Measurements from ENCODE around the gene PLEKHA3.
"Not testable (repeated sequence)": the region's sequence is repeated elsewhere in the genome, so short reads cannot be mapped to it uniquely, and the experiment has no call there.

PLEKHA3 gene

GRCh38 chr2:178525460-178525859 is 45.2 kb downstream of the PLEKHA3 start:
- DNase-seq, result not testable (repeated sequence)

GRCh38 chr2:178526256-178526655 is 46.0 kb downstream of the PLEKHA3 start:
- DNase-seq, result no peak

- DNase-seq, result no peak
Observed at GRCh38 chr2:178527592-178527991, 47.3 kb downstream of the PLEKHA3 start.

- DNase-seq, result no peak
Observed at GRCh38 chr2:178528647-178529046, 48.4 kb downstream of the PLEKHA3 start.

DNA sequence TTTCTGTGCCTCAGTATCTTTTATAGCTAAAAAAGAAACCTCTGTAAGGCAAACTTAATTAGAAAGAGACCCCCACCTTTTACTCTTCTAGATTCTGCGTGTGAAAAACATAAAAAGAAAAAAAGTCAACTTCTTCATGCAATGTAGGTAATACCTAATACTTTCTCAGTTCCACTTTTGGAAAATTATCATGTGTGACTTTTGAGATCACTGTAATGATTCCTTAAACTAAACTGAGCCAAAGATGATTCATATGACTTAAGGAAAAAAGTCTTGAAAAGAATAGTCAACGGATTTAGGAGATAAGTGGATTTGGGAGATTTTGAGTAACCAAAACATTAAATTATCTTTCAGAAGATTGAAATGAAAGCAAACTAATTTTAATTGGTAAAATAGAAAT is 48.9 kb downstream of the PLEKHA3 start:
- no peak for DNase-seq

DNA sequence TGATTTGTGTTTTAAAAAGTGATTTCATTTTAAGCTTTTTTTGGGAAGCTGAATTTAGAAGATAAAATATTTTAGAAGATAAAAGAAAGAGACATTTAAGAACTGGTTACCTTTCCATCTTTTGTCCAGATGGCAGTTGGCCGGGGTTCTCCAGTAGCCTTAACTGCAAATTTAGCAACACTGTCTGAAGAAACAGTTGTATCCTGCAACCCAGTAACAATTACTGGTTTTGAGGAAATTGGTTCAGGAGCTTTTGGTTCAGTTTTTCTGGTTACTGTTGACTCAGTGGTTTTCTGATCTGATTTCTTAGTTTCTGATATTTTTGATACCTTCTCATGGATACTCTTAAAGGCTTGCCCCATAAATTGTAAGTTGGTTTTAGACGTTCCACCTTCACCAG is 49.9 kb downstream of the PLEKHA3 start:
- peak; percentile 19 to 62 (median 42) for DNase-seq

- DNase-seq, result peak; percentile 50 to 78 (median 62)
Observed at GRCh38 chr2:178530625-178531142, 50.4 kb downstream of the PLEKHA3 start.

GRCh38 chr2:178531168-178531567 is 50.9 kb downstream of the PLEKHA3 start:
- peak; percentile 21 to 69 (median 58) for DNase-seq

DNA sequence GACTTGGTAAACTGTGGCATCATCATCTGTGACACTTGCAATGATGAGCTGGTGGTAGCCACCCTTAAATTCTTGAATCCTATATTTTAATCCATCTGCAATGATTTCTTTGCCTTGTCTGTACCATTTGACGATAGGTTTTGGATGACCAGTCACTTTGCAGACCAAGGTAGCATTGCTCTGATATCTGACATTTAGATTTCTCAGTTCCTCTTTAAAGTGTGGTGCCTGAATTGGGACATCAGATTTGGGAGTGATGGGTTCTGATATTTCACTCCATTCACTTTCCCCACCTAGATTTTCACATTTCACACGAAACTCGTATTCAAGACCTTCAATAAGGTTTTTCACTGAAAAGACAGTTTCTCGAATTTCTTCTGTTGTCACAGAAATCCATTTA is 55.8 kb downstream of the PLEKHA3 start:
- no peak for DNase-seq

DNA sequence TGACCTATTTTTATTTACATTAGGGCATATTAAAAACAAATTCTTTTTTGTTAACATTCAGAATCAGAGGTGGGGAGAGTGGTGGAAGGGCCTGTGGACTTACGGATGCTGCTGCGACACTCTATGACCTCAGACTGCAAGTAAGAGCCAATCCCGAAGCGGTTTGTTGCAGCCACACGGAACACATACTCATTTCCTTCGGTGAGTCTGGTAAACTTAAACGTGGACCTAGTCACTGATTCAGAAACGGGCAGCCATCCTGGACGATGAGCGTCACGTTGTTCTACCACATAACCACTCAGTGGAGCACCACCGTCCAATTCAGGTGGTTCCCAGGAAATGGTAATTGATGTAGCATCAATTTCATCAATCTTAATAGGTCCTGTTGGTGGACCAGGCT is 61.9 kb downstream of the PLEKHA3 start:
- no peak for DNase-seq

DNA sequence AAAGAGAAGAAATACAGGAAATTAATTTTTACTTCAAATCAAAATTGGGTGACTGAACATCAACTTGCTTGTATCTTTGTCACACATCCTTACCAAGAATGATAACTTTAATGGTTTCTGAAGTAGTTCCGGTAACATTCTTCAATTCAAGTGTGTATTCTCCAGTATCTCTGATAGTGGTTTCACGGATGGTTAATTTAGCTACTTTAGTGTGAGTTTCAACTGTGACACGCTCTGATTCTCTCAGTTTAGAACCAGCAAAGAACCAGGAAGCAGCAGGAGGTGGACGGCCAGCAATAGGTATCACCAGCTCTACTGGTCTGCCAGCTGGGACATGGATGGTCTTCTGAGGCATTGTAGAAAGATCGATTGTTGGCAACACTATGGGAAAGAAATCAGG is 62.3 kb downstream of the PLEKHA3 start:
- no peak for DNase-seq

DNA sequence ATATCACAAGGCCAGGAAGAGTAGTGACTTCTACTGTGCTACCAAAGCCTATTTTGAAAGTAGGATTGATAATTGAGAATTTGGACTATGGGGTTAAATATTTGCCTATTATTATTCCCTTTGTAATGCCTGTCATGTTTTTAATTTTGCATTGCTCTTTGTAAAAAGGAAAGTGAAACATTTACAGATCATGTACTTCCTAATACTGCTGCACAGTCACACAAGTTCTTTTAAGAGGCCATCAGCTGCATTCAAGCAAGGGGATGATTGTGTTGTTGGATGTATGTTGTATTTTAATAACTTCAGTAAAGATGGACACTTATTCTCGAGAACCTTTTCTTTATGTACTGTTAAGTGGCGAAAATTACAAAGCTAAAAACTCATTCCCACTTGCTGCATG is 70.1 kb downstream of the PLEKHA3 start:
- DNase-seq, result no peak

- no peak for DNase-seq
Observed at GRCh38 chr2:178553047-178553446, 72.8 kb downstream of the PLEKHA3 start.
